Stimulated activated CD8-positive, alpha-beta memory T cell treated with anti-CD3 and anti-CD28 coated beads, Interleukin-4, amount 100 ng/mL, for 4 hours (primary cell): ENCODE measurements around the gene KIRREL3.

Experiments
- DNase-seq, 2 donors: peaks; one replicate each; pipeline ENCODE4 v3.0.0-alpha.2; 2020; ENCODE audit warnings: low read depth in 2 of 2, low spot score in 1 of 2

KIRREL3 gene

GRCh38 chr11:126518972-126519690 lies 481.4 kb downstream of the KIRREL3 start:
- no peak for DNase-seq

- no peak for DNase-seq
These were observed 482.2 kb downstream of the KIRREL3 start for GRCh38 chr11:126518071-126518971.

- DNase-seq = no peak
These were observed 485.1 kb downstream of the KIRREL3 start for GRCh38 chr11:126515501-126515900.

- no peak for DNase-seq
These were observed 486.4 kb downstream of the KIRREL3 start for GRCh38 chr11:126514061-126514693.

- no peak for DNase-seq
These were observed 487.5 kb downstream of the KIRREL3 start for GRCh38 chr11:126512741-126513715.

GRCh38 chr11:126512251-126512650 lies 488.3 kb downstream of the KIRREL3 start:
- no peak for DNase-seq

GRCh38 chr11:126511475-126512115 lies 489.0 kb downstream of the KIRREL3 start:
- DNase-seq = no peak

GRCh38 chr11:126510621-126511370 lies 489.8 kb downstream of the KIRREL3 start:
- no peak for DNase-seq

GRCh38 chr11:126507646-126508045 lies 492.9 kb downstream of the KIRREL3 start:
- DNase-seq = no peak

GRCh38 chr11:126506789-126507188 lies 493.8 kb downstream of the KIRREL3 start:
- DNase-seq = no peak

- no peak for DNase-seq
These were observed 497.6 kb downstream of the KIRREL3 start for GRCh38 chr11:126502982-126503381.

- DNase-seq = no peak
These were observed 498.4 kb downstream of the KIRREL3 start for GRCh38 chr11:126502159-126502558.

- no peak for DNase-seq
These were observed 498.9 kb downstream of the KIRREL3 start for GRCh38 chr11:126501641-126502040.

GRCh38 chr11:126500981-126501380 lies 499.6 kb downstream of the KIRREL3 start:
- no peak for DNase-seq

GRCh38 chr11:126499131-126499752 lies 501.3 kb downstream of the KIRREL3 start:
- DNase-seq = no peak

- no peak for DNase-seq
These were observed 502.3 kb downstream of the KIRREL3 start for GRCh38 chr11:126498281-126498680.

GRCh38 chr11:126497581-126498122 lies 502.9 kb downstream of the KIRREL3 start:
- DNase-seq = no peak

- DNase-seq = no peak
These were observed 503.8 kb downstream of the KIRREL3 start for GRCh38 chr11:126496576-126497337.
